H9 (cell line): ENCODE measurements around the gene ARHGAP27. TPM values are rescaled to one million over a fixed set of nuclear protein-coding genes. Genes with fewer than 3 reads are reported as not detected.

ENCODE experiments used
- DNase-seq: peaks from one replicate; pipeline ENCODE4 v3.0.0-alpha.2; 2017
- H2AFZ ChIP-seq: one replicate; pipeline ENCODE4 v1.6.1; 2013; ENCODE audit warnings: mild to moderate bottlenecking, low read length, control low read depth, moderate library complexity
- H2AK5ac ChIP-seq: 2 replicates; pipeline ENCODE4 v1.6.1; 2013; ENCODE audit warnings: low read length, control low read depth, mixed read lengths; ENCODE audit not compliant: insufficient read length
- H2BK120ac ChIP-seq: one replicate; pipeline ENCODE4 v1.6.1; 2013; ENCODE audit warnings: low read depth, mild to moderate bottlenecking, low read length, control low read depth, inconsistent platforms; ENCODE audit not compliant: poor library complexity, severe bottlenecking
- H2BK12ac ChIP-seq: 2 replicates; pipeline ENCODE4 v1.6.1; 2013; ENCODE audit warnings: low read length, control low read depth, mixed read lengths, low read depth; ENCODE audit not compliant: insufficient read length
- H2BK15ac ChIP-seq: 2 replicates; pipeline ENCODE4 v1.6.1; 2013; ENCODE audit warnings: low read depth, low read length, control low read depth
- H2BK20ac ChIP-seq: one replicate; pipeline ENCODE4 v1.6.1; 2013; ENCODE audit warnings: low read depth, mild to moderate bottlenecking, low read length, control low read depth, inconsistent platforms; ENCODE audit not compliant: poor library complexity, severe bottlenecking
- H2BK5ac ChIP-seq: 2 replicates; pipeline ENCODE4 v1.6.1; 2013; ENCODE audit warnings: low read length, control low read depth, mixed read lengths; ENCODE audit not compliant: insufficient read length
- H3K14ac ChIP-seq: 2 replicates; pipeline ENCODE4 v1.6.1; 2013; ENCODE audit warnings: low read length, control low read depth; ENCODE audit not compliant: insufficient read depth
- H3K18ac ChIP-seq: 2 replicates; pipeline ENCODE4 v1.6.1; 2013; ENCODE audit warnings: low read depth, mild to moderate bottlenecking, mixed read lengths, low read length, control low read depth; ENCODE audit not compliant: insufficient read length
- H3K23ac ChIP-seq: 2 replicates; pipeline ENCODE4 v1.6.1; 2013; ENCODE audit warnings: low read length, control low read depth, mixed read lengths, low read depth; ENCODE audit not compliant: insufficient read length
- H3K23me2 ChIP-seq: 2 replicates; pipeline ENCODE4 v1.6.1; 2013; ENCODE audit warnings: low read depth, mild to moderate bottlenecking, mixed read lengths, low read length, control low read depth; ENCODE audit not compliant: insufficient read length, poor library complexity, severe bottlenecking
- H3K27ac ChIP-seq: 2 replicates; pipeline ENCODE4 v1.5.1; 2013; ENCODE audit warnings: low read length, control low read depth, mixed read lengths, low read depth; ENCODE audit not compliant: insufficient read length
- H3K27me3 ChIP-seq: 2 replicates; pipeline ENCODE4 v1.6.1; 2013; ENCODE audit warnings: low read length, control low read depth, inconsistent platforms; ENCODE audit not compliant: insufficient read depth
- H3K4ac ChIP-seq: 2 replicates; pipeline ENCODE4 v1.6.1; 2013; ENCODE audit warnings: low read depth, mild to moderate bottlenecking, control low read depth, inconsistent platforms, low read length, moderate library complexity
- H3K4me1 ChIP-seq: 2 replicates; pipeline ENCODE4 v1.6.1; 2013; ENCODE audit warnings: low read length, control low read depth, inconsistent platforms; ENCODE audit not compliant: insufficient read depth
- H3K4me2 ChIP-seq: 2 replicates; pipeline ENCODE4 v1.6.1; 2013; ENCODE audit warnings: low read length, control low read depth, mixed read lengths; ENCODE audit not compliant: insufficient read length, insufficient read depth
- H3K56ac ChIP-seq: 2 replicates; pipeline ENCODE4 v1.6.1; 2013; ENCODE audit warnings: low read depth, mild to moderate bottlenecking, mixed read lengths, low read length, control low read depth; ENCODE audit not compliant: insufficient read length
- H3K79me1 ChIP-seq: 2 replicates; pipeline ENCODE4 v1.6.1; 2013; ENCODE audit warnings: low read depth, mild to moderate bottlenecking, moderate library complexity, low read length, control low read depth, inconsistent platforms; ENCODE audit not compliant: insufficient read depth, poor library complexity, severe bottlenecking
- H3K79me2 ChIP-seq: 2 replicates; pipeline ENCODE4 v1.6.1; 2013; ENCODE audit warnings: low read length, control low read depth, inconsistent platforms; ENCODE audit not compliant: insufficient read depth
- H3K9ac ChIP-seq: 2 replicates; pipeline ENCODE4 v1.6.1; 2013; ENCODE audit warnings: low read length, control low read depth, mixed read lengths; ENCODE audit not compliant: insufficient read length; ENCODE audit errors: extremely low read depth
- H3K9me3 ChIP-seq: one replicate; pipeline ENCODE4 v1.6.1; 2013; ENCODE audit warnings: low read depth, low read length, inconsistent platforms; ENCODE audit not compliant: control insufficient read depth
- H3T11ph ChIP-seq: one replicate; pipeline ENCODE4 v1.6.1; 2013; ENCODE audit warnings: mild to moderate bottlenecking, low read length, control low read depth, inconsistent platforms
- H4K20me1 ChIP-seq: one replicate; pipeline ENCODE4 v1.6.1; 2013; ENCODE audit not compliant: control insufficient read depth, insufficient read length, insufficient read depth
- H4K5ac ChIP-seq: 2 replicates; pipeline ENCODE4 v1.6.1; 2013; ENCODE audit warnings: low read depth, mild to moderate bottlenecking, mixed read lengths, low read length, control low read depth; ENCODE audit not compliant: insufficient read length
- H4K8ac ChIP-seq: replicated peaks from 2 replicates; pipeline ENCODE4 v1.6.1; 2013; ENCODE audit warnings: low read length, control low read depth, mixed read lengths, low read depth; ENCODE audit not compliant: insufficient read length
- H4K91ac ChIP-seq: 2 replicates; pipeline ENCODE4 v1.6.1; 2013; ENCODE audit warnings: low read depth, mild to moderate bottlenecking, moderate library complexity, mixed read lengths, low read length, control low read depth; ENCODE audit not compliant: insufficient read length
- H3K27ac Mint-ChIP-seq, 3 experiments: 2 replicates in 2 of 3; 3 replicates in 1 of 3; pipeline ENCODE4 v1.8.0; 2020 to 2021; ENCODE audit warnings: mixed read lengths in 3 of 3, mild to moderate bottlenecking in 1 of 3, moderate library complexity in 1 of 3
- H3K27me3 Mint-ChIP-seq: 2 replicates; pipeline ENCODE4 v1.8.0; 2021; ENCODE audit warnings: low read depth, mild to moderate bottlenecking, moderate library complexity, mixed read lengths
- H3K36me3 Mint-ChIP-seq, 3 experiments: 2 replicates in 2 of 3; 3 replicates in 1 of 3; pipeline ENCODE4 v1.8.0; 2020 to 2021; ENCODE audit warnings: low read depth in 3 of 3, mixed read lengths in 3 of 3; ENCODE audit not compliant: insufficient read depth in 1 of 3
- H3K4me1 Mint-ChIP-seq, 2 experiments: 2 replicates each; pipeline ENCODE4 v1.8.0; 2020; ENCODE audit warnings: mixed read lengths in 2 of 2
- H3K4me3 Mint-ChIP-seq, 2 experiments: 2 replicates in 1 of 2; 3 replicates in 1 of 2; pipeline ENCODE4 v1.8.0; 2020 to 2021; ENCODE audit warnings: mild to moderate bottlenecking in 2 of 2, mixed read lengths in 2 of 2, moderate library complexity in 1 of 2
- H3K9me3 Mint-ChIP-seq, 2 experiments: 2 replicates in 1 of 2; 3 replicates in 1 of 2; pipeline ENCODE4 v1.8.0; 2020; ENCODE audit warnings: mild to moderate bottlenecking in 2 of 2, mixed read lengths in 2 of 2, moderate library complexity in 1 of 2
- CTCF ChIP-seq: fragments of 200-600 bp; sonication (generic); conservative IDR thresholded peaks from 3 replicates; pipeline ENCODE4 v1.8.0; 2021; ENCODE audit warnings: antibody characterized with exemption, mild to moderate bottlenecking
- whole genome bisulfite sequencing: extraction: QIAGEN DNeasy Blood & Tissue Kit; methylation state at CpG from one replicate; pipeline ENCODE4 v1.1.7; 2013; ENCODE audit warnings: missing lambda C conversion rate, low lambda C conversion rate, mixed read lengths; ENCODE audit not compliant: insufficient read length; ENCODE audit errors: extremely low coverage; 5-methylcytosine and 5-hydroxymethylcytosine counted together
- total RNA-seq: library from RNA; stranded (reverse); gene quantifications from 2 replicates; pipeline ENCODE4 v1.2.1, GENCODE V29; 2021

The ARHGAP27 gene
- total RNA-seq, 1 experiment from 2014 or later = 9.9 TPM

- H3K4me3 Mint-ChIP-seq = no peak overlapping the region
- Histone ChIP-seq H3K9ac (no peak overlapping the region), H2BK20ac (no peak overlapping the region), H3K27ac (no peak overlapping the region), H2AK5ac (no peak overlapping the region), H3K14ac (no peak overlapping the region; the same call in 1 of the 2 replicates), H4K5ac (no peak overlapping the region), H4K91ac (no peak overlapping the region), H2AFZ (no peak overlapping the region), H4K8ac (no peak overlapping the region), H3K56ac (no peak overlapping the region), H3K27me3 (no peaks in the 10 kb centered on the region), H3K79me2 (no peaks in the 10 kb centered on the region), H3K4ac (no peak overlapping the region), H2BK12ac (no peak overlapping the region), H4K20me1 (no peaks in the 10 kb centered on the region), H3K9me3 (no peaks in the 10 kb centered on the region), H3K23ac (no peak overlapping the region), H3K4me1 (no peaks in the 10 kb centered on the region; the same call in 1 of the 2 replicates), H3T11ph (no peak overlapping the region), H3K23me2 (no peaks in the 10 kb centered on the region), H3K79me1 (no peaks in the 10 kb centered on the region), H3K18ac (no peak overlapping the region), H3K4me2 (no peak overlapping the region), H2BK120ac (no peak overlapping the region), H2BK5ac (no peak overlapping the region), H2BK15ac (no peak overlapping the region)
- no CpG with 5 or more reads among the region's 13 CpGs for WGBS
- no peak overlapping the region for H3K27ac Mint-ChIP-seq
- peaks cover 0 to 2% (median 0%) of the 10 kb centered on the region in 3 experiments; a peak in 3 of 7 replicates for H3K36me3 Mint-ChIP-seq
- no peak for TF ChIP-seq CTCF
- H3K4me1 Mint-ChIP-seq = peaks cover 18 to 25% of the 10 kb centered on the region in 2 experiments
- peak; percentile 24 for DNase-seq
- H3K9me3 Mint-ChIP-seq = peaks cover 0 to 3% of the 10 kb centered on the region in 2 experiments; a peak in 3 of 5 replicates
- H3K27me3 Mint-ChIP-seq = peaks cover 2% of the 10 kb centered on the region; the same call in 1 of the 2 replicates
These were observed 86.3 kb downstream of the ARHGAP27 start for GRCh38 chr17:45346216-45347015.
